ENCODE measurements around the gene C19orf12.

C19orf12 gene

GRCh38 chr19:29685326-29685725 is 29.7 kb downstream of the C19orf12 start:
- Histone ChIP-seq H3K79me2 (ENCODE audit: insufficient read depth, low read length) (no peaks in the 10 kb centered on the region), H3K4me3 (ENCODE audit: insufficient read depth, low read length, poor library complexity, severe bottlenecking) (no peak overlapping the region), H3K9ac (ENCODE audit: low read length) (no peak overlapping the region), H3K9me3 (ENCODE audit: insufficient read depth, low read length) (no peaks in the 10 kb centered on the region), H4K20me1 (ENCODE audit: low read depth, low read length) (no peaks in the 10 kb centered on the region), H3K27me3 (ENCODE audit: low read length) (no peaks in the 10 kb centered on the region), H3F3A (ENCODE audit: insufficient read depth) (no peaks in the 10 kb centered on the region), H3K9me2 (replicated peaks; ENCODE audit: insufficient read depth, low read length) (no peaks in the 10 kb centered on the region), H2AFZ (ENCODE audit: low read depth, low read length, severe bottlenecking) (no peak overlapping the region), H3K27ac (ENCODE audit: low read depth, low read length) (no peak overlapping the region), H3K36me3 (ENCODE audit: low read length) (no peaks in the 10 kb centered on the region), H3K4me2 (ENCODE audit: low read depth, low read length, poor library complexity, severe bottlenecking) (no peak overlapping the region)
- TF ChIP-seq CTCF (IDR thresholded peaks at IDR 0.05; ENCODE audit: insufficient read depth, low read length, poor library complexity, severe bottlenecking) (no peak), EZH2phosphoT487 (conservative IDR thresholded peaks at IDR 0.05; ENCODE audit: low read length) (no peak)

- no peaks in the 10 kb centered on the region for H3K9me3 ChIP-seq (ENCODE audit: insufficient read depth, low read length)
- H2AFZ ChIP-seq (ENCODE audit: low read depth, low read length, severe bottlenecking): no peak overlapping the region
- H3K27ac ChIP-seq (ENCODE audit: low read depth, low read length): no peak overlapping the region
- no peaks in the 10 kb centered on the region for H3K9me2 ChIP-seq (replicated peaks; ENCODE audit: insufficient read depth, low read length)
- no peak overlapping the region for H3K4me3 ChIP-seq (ENCODE audit: insufficient read depth, low read length, poor library complexity, severe bottlenecking)
- H3F3A ChIP-seq (ENCODE audit: insufficient read depth): no peaks in the 10 kb centered on the region
- no peaks in the 10 kb centered on the region for H3K27me3 ChIP-seq (ENCODE audit: low read length)
- no peaks in the 10 kb centered on the region for H3K36me3 ChIP-seq (ENCODE audit: low read length)
- no peak for TF ChIP-seq CTCF (IDR thresholded peaks at IDR 0.05; ENCODE audit: insufficient read depth, low read length, poor library complexity, severe bottlenecking)
- no peak for TF ChIP-seq EZH2phosphoT487 (conservative IDR thresholded peaks at IDR 0.05; ENCODE audit: low read length)
- H3K9ac ChIP-seq (ENCODE audit: low read length): no peak overlapping the region
- no peak overlapping the region for H3K4me2 ChIP-seq (ENCODE audit: low read depth, low read length, poor library complexity, severe bottlenecking)
- H4K20me1 ChIP-seq (ENCODE audit: low read depth, low read length): no peaks in the 10 kb centered on the region
- no peaks in the 10 kb centered on the region for H3K79me2 ChIP-seq (ENCODE audit: insufficient read depth, low read length)
Observed at GRCh38 chr19:29683009-29683408, 32.1 kb downstream of the C19orf12 start.

- Histone ChIP-seq H3K4me2 (ENCODE audit: low read depth, low read length, poor library complexity, severe bottlenecking) (no peak overlapping the region), H3K9ac (ENCODE audit: low read length) (no peak overlapping the region), H3K36me3 (ENCODE audit: low read length) (no peaks in the 10 kb centered on the region), H3K79me2 (ENCODE audit: insufficient read depth, low read length) (no peaks in the 10 kb centered on the region), H3K9me2 (replicated peaks; ENCODE audit: insufficient read depth, low read length) (no peaks in the 10 kb centered on the region), H3K9me3 (ENCODE audit: insufficient read depth, low read length) (no peaks in the 10 kb centered on the region), H4K20me1 (ENCODE audit: low read depth, low read length) (no peaks in the 10 kb centered on the region), H3F3A (ENCODE audit: insufficient read depth) (no peaks in the 10 kb centered on the region), H3K27me3 (ENCODE audit: low read length) (no peaks in the 10 kb centered on the region), H2AFZ (ENCODE audit: low read depth, low read length, severe bottlenecking) (no peak overlapping the region), H3K27ac (ENCODE audit: low read depth, low read length) (no peak overlapping the region), H3K4me3 (ENCODE audit: insufficient read depth, low read length, poor library complexity, severe bottlenecking) (no peak overlapping the region)
- TF ChIP-seq EZH2phosphoT487 (conservative IDR thresholded peaks at IDR 0.05; ENCODE audit: low read length) (no peak), CTCF (IDR thresholded peaks at IDR 0.05; ENCODE audit: insufficient read depth, low read length, poor library complexity, severe bottlenecking) (no peak)
Observed at GRCh38 chr19:29682236-29682895, 32.7 kb downstream of the C19orf12 start.
